B cell (primary cell): ENCODE measurements around the gene LIMS2. TPM values are rescaled to one million over a fixed set of nuclear protein-coding genes. Genes with fewer than 3 reads are reported as not detected.

Experiments used
- ATAC-seq: fragments of 200-7000 bp; cut with Tn5 transposase; one replicate; pipeline ENCODE4 v1.10.0; 2021; ENCODE audit warnings: low read depth, mild to moderate bottlenecking, moderate number of reproducible peaks, moderate library complexity
- CTCF ChIA-PET: fragments of 350-600 bp; sonication (Branson Sonifier 250); formaldehyde crosslinking; loops from one replicate; lab custom pipeline; 2021; ENCODE audit warnings: antibody characterized with exemption, inconsistent platforms; lab: Charles Lee
- POLR2A ChIA-PET: fragments of 350-600 bp; sonication (Branson Sonifier 250); formaldehyde crosslinking; loops from one replicate; lab custom pipeline; 2021; ENCODE audit warnings: antibody characterized with exemption; lab: Charles Lee
- DNase-seq: peaks from one replicate; pipeline ENCODE4 v3.0.0; 2013
- H2AFZ ChIP-seq: 2 replicates; pipeline ENCODE4 v1.6.1; 2012; ENCODE audit warnings: mild to moderate bottlenecking, low read depth, low read length; ENCODE audit not compliant: insufficient read depth, poor library complexity, severe bottlenecking
- H3K27ac ChIP-seq, 2 donors: 1 replicate in 1 of 2; 2 replicates in 1 of 2; pipeline ENCODE4 v1.5.1; 2012 to 2013; ENCODE audit warnings: low read length in 2 of 2, mild to moderate bottlenecking in 2 of 2, moderate library complexity in 1 of 2
- H3K27me3 ChIP-seq, 4 experiments: fragments of 200-600 bp in 1 of 4; sonication (generic) in 1 of 4; replicated peaks in 1 of 4; 1 replicate in 2 of 4; 2 replicates in 2 of 4; pipeline versions ENCODE4 v1.6.1 to v1.7.0; 2013 to 2016; ENCODE audit warnings: low read length in 3 of 4, mild to moderate bottlenecking in 2 of 4, mixed read lengths in 1 of 4, moderate library complexity in 1 of 4; ENCODE audit not compliant: insufficient read depth in 4 of 4, control insufficient read depth in 3 of 4; ENCODE audit errors: control extremely low read depth in 1 of 4
- H3K36me3 ChIP-seq, 2 experiments: replicated peaks in 1 of 2; 1 replicate in 1 of 2; 2 replicates in 1 of 2; pipeline versions ENCODE4 v1.6.1 to v1.7.1; 2013; ENCODE audit warnings: low read length in 1 of 2; ENCODE audit not compliant: insufficient read depth in 2 of 2, control insufficient read depth in 1 of 2; ENCODE audit errors: control extremely low read depth in 1 of 2, extremely low read depth in 1 of 2
- H3K4me1 ChIP-seq, 2 donors: fragments of 200-600 bp in 1 of 2; sonication (generic) in 1 of 2; 1 replicate in 1 of 2; 2 replicates in 1 of 2; pipeline versions ENCODE4 v1.5.1 to v1.6.1; 2013 to 2017; ENCODE audit warnings: low read length in 2 of 2; ENCODE audit not compliant: control insufficient read depth in 2 of 2, insufficient read depth in 2 of 2
- H3K4me2 ChIP-seq: replicated peaks from 2 replicates; pipeline ENCODE3; 2012; ENCODE audit warnings: mild to moderate bottlenecking, low read depth, low read length; ENCODE audit not compliant: poor library complexity, severe bottlenecking
- H3K4me3 ChIP-seq, 5 experiments: fragments of 200-600 bp in 1 of 5; sonication (generic) in 1 of 5; 1 replicate in 3 of 5; 2 replicates in 2 of 5; pipeline versions ENCODE4 v1.5.1 to v1.7.0; 2011 to 2016; ENCODE audit warnings: low read length in 4 of 5, mild to moderate bottlenecking in 4 of 5, low read depth in 2 of 5, control low read depth in 1 of 5, moderate library complexity in 1 of 5; ENCODE audit not compliant: insufficient read depth in 1 of 5; ENCODE audit errors: control extremely low read depth in 1 of 5, extremely low read depth in 1 of 5
- H3K79me2 ChIP-seq: fragments of 200-600 bp; sonication (generic); one replicate; pipeline ENCODE4 v1.6.0; 2016; ENCODE audit warnings: low read length; ENCODE audit not compliant: control insufficient read depth, insufficient read depth
- H3K9ac ChIP-seq: fragments of 200-600 bp; sonication (generic); 2 replicates; pipeline ENCODE4 v1.6.1; 2017; ENCODE audit warnings: mild to moderate bottlenecking, low read length, moderate library complexity
- H3K9me3 ChIP-seq, 3 donors: one replicate each; pipeline versions ENCODE4 v1.6.1 to v1.7.1; 2013; ENCODE audit warnings: low read length in 2 of 3; ENCODE audit not compliant: control insufficient read depth in 2 of 3, insufficient read depth in 1 of 3; ENCODE audit errors: control extremely low read depth in 1 of 3
- H4K20me1 ChIP-seq: 2 replicates; pipeline ENCODE4 v1.6.0; 2012; ENCODE audit warnings: mild to moderate bottlenecking, low read length; ENCODE audit not compliant: insufficient read depth, control insufficient read depth, poor library complexity, severe bottlenecking
- H3K27ac Mint-ChIP-seq: one replicate; pipeline ENCODE4 v1.8.0; 2021; ENCODE audit warnings: mixed read lengths
- H3K27me3 Mint-ChIP-seq: one replicate; pipeline ENCODE4 v1.8.0; 2021; ENCODE audit warnings: mixed read lengths
- H3K4me1 Mint-ChIP-seq: one replicate; pipeline ENCODE4 v1.8.0; 2021; ENCODE audit warnings: mixed read lengths
- H3K4me3 Mint-ChIP-seq: one replicate; pipeline ENCODE4 v1.8.0; 2021; ENCODE audit warnings: mixed read lengths
- H3K9me3 Mint-ChIP-seq: one replicate; pipeline ENCODE4 v1.8.0; 2022; ENCODE audit warnings: mixed read lengths; ENCODE audit not compliant: insufficient read depth
- EZH2 ChIP-seq: IDR thresholded peaks from 2 replicates; pipeline ENCODE4 v1.6.1; 2012; ENCODE audit warnings: borderline replicate concordance, low read depth, mild to moderate bottlenecking, moderate library complexity, low read length; ENCODE audit not compliant: insufficient read depth, poor library complexity, severe bottlenecking
- WGBS: methylation state at CpG from one replicate; pipeline ENCODE4 v1.1.5; 2013; ENCODE audit warnings: missing lambda C conversion rate; ENCODE audit not compliant: insufficient coverage; 5-methylcytosine and 5-hydroxymethylcytosine counted together
- intact Hi-C: fragments of 100-400 bp; cut with micrococcal nuclease; formaldehyde crosslinking; loops from one replicate; pipeline ENCODE4 v1.10.0; 2022
- polyA plus RNA-seq: library from polyadenylated mRNA; depleted of rRNA; stranded (reverse); fragments of >200 nt; gene quantifications from 2 replicates; pipeline ENCODE4 v1.2.3, GENCODE V29; 2012
- total RNA-seq, 2 donors: library from RNA; stranded (reverse); fragments of 120-200 nt in 1 of 2; gene quantifications; 1 replicate in 1 of 2; 2 replicates in 1 of 2; pipeline versions ENCODE4 v1.2.3 to v1.2.4, GENCODE V29; 2013 to 2022
- TF ChIP-seq, protein P1 (sequence below): fragments of 200-600 bp; IDR thresholded peaks from one replicate; pipeline ENCODE4 v1.8.0; 2022; ENCODE audit warnings: antibody characterized with exemption, mild to moderate bottlenecking

Gene LIMS2
- total and polyA plus RNA-seq, 2 donors (not counting 1 experiment from before 2014, with no cell fraction given): 6.7 to 32.2 TPM

DNA sequence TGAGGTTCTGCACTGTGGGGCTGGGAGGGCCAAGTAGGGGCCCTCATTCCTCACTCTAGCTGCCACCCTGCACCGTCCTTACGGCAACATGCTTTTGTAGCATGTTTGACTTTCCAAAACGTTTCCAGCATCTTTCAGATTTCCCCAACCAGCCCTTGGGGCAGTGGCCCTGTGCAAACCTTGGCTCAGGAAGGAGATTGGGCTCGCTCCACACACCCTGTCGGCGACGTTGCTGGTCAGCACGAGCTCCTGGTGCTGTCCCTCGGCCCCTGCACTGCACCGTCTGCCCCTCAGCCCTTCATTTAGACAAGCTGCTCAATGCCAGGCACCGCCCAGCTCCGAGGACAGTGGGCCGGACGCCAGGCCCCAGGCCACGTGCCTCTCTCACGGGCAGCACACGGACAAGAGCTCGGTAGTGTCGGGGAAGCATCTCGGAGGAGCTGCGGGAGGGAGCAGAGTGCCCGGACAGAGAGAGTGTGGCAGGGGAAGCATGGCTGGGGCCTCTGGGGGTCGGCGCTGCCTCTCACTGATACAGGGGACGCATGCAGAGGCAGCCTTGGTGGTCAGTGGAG, 22.5 kb downstream of the LIMS2 start:
- Histone ChIP-seq H3K4me3 (no peak overlapping the region), H3K9me3 (peaks cover 0 to 8% (median 0%) of the 10 kb centered on the region in 3 donors), H3K79me2 (no peaks in the 10 kb centered on the region), H3K4me2 (peak overlapping the region; percentile 49), H3K9ac (no peak overlapping the region), H3K27ac (no peak overlapping the region), H4K20me1 (no peaks in the 10 kb centered on the region), H3K36me3 (no peaks in the 10 kb centered on the region), H2AFZ (no peak overlapping the region), H3K27me3 (no peaks in the 10 kb centered on the region), H3K4me1 (peaks cover 30 to 54% of the 10 kb centered on the region in 2 donors)
- H3K27ac Mint-ChIP-seq: no peak overlapping the region
- ChIA-PET POLR2A (interaction anchor here (0.5 kb wide), 1 partner anchor 231 kb away, joined by 5 read pairs; no protein-coding TSS in a partner anchor), CTCF (interaction anchor here (1.1 to 19.3 kb wide), 6 partner anchors 11 to 77 kb away, joined by 3 to 553 read pairs (median 4); no protein-coding TSS in a partner anchor)
- peaks cover 50% of the 10 kb centered on the region for H3K4me1 Mint-ChIP-seq
- H3K9me3 Mint-ChIP-seq: no peaks in the 10 kb centered on the region
- no peak for TF ChIP-seq EZH2
- TF ChIP-seq, protein P1, sequence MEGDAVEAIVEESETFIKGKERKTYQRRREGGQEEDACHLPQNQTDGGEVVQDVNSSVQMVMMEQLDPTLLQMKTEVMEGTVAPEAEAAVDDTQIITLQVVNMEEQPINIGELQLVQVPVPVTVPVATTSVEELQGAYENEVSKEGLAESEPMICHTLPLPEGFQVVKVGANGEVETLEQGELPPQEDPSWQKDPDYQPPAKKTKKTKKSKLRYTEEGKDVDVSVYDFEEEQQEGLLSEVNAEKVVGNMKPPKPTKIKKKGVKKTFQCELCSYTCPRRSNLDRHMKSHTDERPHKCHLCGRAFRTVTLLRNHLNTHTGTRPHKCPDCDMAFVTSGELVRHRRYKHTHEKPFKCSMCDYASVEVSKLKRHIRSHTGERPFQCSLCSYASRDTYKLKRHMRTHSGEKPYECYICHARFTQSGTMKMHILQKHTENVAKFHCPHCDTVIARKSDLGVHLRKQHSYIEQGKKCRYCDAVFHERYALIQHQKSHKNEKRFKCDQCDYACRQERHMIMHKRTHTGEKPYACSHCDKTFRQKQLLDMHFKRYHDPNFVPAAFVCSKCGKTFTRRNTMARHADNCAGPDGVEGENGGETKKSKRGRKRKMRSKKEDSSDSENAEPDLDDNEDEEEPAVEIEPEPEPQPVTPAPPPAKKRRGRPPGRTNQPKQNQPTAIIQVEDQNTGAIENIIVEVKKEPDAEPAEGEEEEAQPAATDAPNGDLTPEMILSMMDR: no peak
- intact Hi-C loops: no loop called here
- no peak for ATAC-seq
- 86% methylated on average over 25 of the region's 25 CpGs for WGBS
- DNase-seq: no peak
- H3K4me3 Mint-ChIP-seq: no peak overlapping the region
- H3K27me3 Mint-ChIP-seq: no peaks in the 10 kb centered on the region

DNA sequence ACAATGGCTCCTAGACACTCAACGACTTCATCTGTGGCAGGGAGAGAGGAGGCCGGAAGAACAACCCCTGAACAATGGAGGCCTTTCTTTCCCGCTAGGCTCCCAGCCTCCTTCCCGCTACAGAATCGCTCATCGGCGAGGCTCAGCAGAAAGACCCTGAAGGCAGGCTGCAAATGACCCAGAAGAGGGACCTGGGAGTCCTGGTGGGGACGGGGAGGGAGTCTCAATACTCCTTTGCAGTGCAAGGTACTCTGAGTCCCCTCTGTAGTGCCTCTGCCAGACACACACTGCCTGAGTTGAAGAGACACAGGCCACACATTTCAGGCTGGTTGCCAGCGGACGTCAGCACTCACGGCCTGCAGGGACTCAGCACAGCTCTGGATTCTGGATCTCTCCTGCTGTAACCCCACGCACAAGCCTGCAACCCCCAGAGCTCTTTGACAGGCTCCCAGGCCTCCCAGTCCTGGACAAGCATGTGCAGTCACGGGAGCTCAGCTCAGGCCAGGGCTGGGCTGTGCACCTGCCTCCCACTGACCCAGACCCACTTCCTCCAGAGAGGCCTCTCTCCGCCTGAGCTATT, 23.3 kb downstream of the LIMS2 start:
- CTCF ChIA-PET: interaction anchor here (1.1 to 19.3 kb wide), 6 partner anchors 11 to 77 kb away, joined by 3 to 553 read pairs (median 4); no protein-coding TSS in a partner anchor

More for the DNA sequence above, 23.3 kb downstream of the LIMS2 start:
- Mint-ChIP-seq H3K27me3 (no peaks in the 10 kb centered on the region), H3K9me3 (no peaks in the 10 kb centered on the region), H3K4me3 (peak overlapping the region; percentile 53), H3K4me1 (peaks cover 58% of the 10 kb centered on the region), H3K27ac (peak overlapping the region; percentile 61)
- ATAC-seq: peak; percentile 31
- Histone ChIP-seq H3K4me2 (peak overlapping the region; percentile 49), H3K79me2 (no peaks in the 10 kb centered on the region), H2AFZ (peak overlapping the region; percentile 50), H3K9ac (no peak overlapping the region), H3K4me1 (peaks cover 30 to 57% of the 10 kb centered on the region in 2 donors), H3K27me3 (no peaks in the 10 kb centered on the region), H3K4me3 (no peak overlapping the region), H3K27ac (no peak overlapping the region), H3K36me3 (no peaks in the 10 kb centered on the region), H3K9me3 (peaks cover 0 to 8% (median 0%) of the 10 kb centered on the region in 3 donors), H4K20me1 (no peaks in the 10 kb centered on the region)
- POLR2A ChIA-PET: interaction anchor here (0.5 to 0.7 kb wide), 2 partner anchors 61 to 232 kb away, joined by 4 to 5 read pairs; no protein-coding TSS in a partner anchor
- intact Hi-C loops: no loop called here
- no peak for DNase-seq
- no peak for TF ChIP-seq EZH2
- TF ChIP-seq, protein P1: no peak
- WGBS: 83% methylated on average over 13 of the region's 14 CpGs
